Activated CD4-positive, alpha-beta T cell treated with anti-CD3 and anti-CD28 coated beads, Interleukin-2, amount 50 U/mL, for 16 hours (primary cell): Measurements from ENCODE around the gene TUBGCP6.

Experiments used
- DNase-seq: peaks from one replicate; pipeline ENCODE4 v3.0.0-alpha.2; 2020

The TUBGCP6 gene

GRCh38 chr22:50224071-50224470 is 20.8 kb downstream of the TUBGCP6 start:
- DNase-seq = no peak

GRCh38 chr22:50222508-50222907 is 22.3 kb downstream of the TUBGCP6 start:
- no peak for DNase-seq

GRCh38 chr22:50221410-50222300 is 23.2 kb downstream of the TUBGCP6 start:
- no peak for DNase-seq

- DNase-seq = no peak
Measured at GRCh38 chr22:50220603-50221409, 24.0 kb downstream of the TUBGCP6 start.

GRCh38 chr22:50219800-50220602 is 24.8 kb downstream of the TUBGCP6 start:
- DNase-seq = no peak

- DNase-seq = no peak
Measured at GRCh38 chr22:50218996-50219727, 25.7 kb downstream of the TUBGCP6 start.

GRCh38 chr22:50218153-50218995 is 26.4 kb downstream of the TUBGCP6 start:
- no peak for DNase-seq

- DNase-seq = no peak
Measured at GRCh38 chr22:50217543-50218152, 27.2 kb downstream of the TUBGCP6 start.

GRCh38 chr22:50216684-50217520 is 27.9 kb downstream of the TUBGCP6 start:
- no peak for DNase-seq

GRCh38 chr22:50216055-50216683 is 28.7 kb downstream of the TUBGCP6 start:
- DNase-seq = no peak

- DNase-seq = no peak
Measured at GRCh38 chr22:50215297-50216054, 29.3 kb downstream of the TUBGCP6 start.

- DNase-seq = no peak
Measured at GRCh38 chr22:50213263-50213662, 31.6 kb downstream of the TUBGCP6 start.

- DNase-seq = no peak
Measured at GRCh38 chr22:50211147-50211546, 33.7 kb downstream of the TUBGCP6 start.

- DNase-seq = no peak
Measured at GRCh38 chr22:50210378-50211139, 34.3 kb downstream of the TUBGCP6 start.

- DNase-seq = peak; percentile 63
Measured at GRCh38 chr22:50209893-50210292, 34.9 kb downstream of the TUBGCP6 start.

GRCh38 chr22:50208939-50209892 is 35.6 kb downstream of the TUBGCP6 start:
- no peak for DNase-seq
